Activated CD4-positive, alpha-beta T cell treated with anti-CD3 and anti-CD28 coated beads for 4 hours (primary cell): ENCODE results near the gene TMEM134.
"Not testable (repeated sequence)": the region's sequence is repeated elsewhere in the genome, so short reads cannot be mapped to it uniquely, and the experiment has no call there.

ENCODE experiments used
- DNase-seq, 2 donors: peaks; one replicate each; pipeline ENCODE4 v3.0.0-alpha.2; 2020

TMEM134 gene

DNA sequence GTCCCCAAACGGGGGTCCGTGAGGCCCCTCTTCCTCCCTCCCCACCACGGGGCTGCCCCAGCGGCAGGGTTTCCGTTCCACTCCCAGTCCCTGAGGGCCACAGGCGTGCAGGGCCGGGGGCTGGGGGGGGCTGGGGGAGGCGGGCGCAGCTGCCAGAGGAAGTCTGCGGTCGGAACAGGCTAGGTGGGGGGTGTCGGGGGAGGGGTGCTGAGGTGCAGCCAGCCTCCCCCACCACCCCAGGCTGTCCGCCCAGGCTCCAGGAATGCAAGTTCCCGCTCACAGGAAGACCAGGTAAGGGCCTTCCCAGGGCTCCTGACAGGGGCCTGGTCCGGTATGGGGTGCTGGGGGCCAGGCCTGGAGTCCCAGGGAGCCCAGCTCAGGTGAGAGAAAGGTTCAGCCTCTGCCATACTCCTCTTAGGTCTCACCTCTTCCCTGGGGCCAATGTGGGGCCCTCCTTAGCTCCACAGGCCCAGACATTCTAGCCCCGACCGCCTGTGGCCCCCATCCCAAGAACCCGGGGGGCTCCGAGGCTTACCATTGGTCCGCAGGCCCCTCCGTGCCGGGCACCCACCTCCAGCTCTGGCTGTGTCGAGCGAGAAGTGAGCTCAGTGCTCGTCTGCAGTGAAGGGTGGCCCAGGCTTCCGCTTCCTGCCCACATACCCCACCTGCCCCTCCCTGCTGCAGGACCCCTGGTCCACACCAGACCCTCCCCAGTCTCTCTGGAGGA is 31.8 kb downstream of the TMEM134 start, which contains the start of gene PTPRCAP:
TSS of gene PTPRCAP (minus strand) at position 601 of the 727 bp plus-strand sequence. CDS start at position 538, 63 bp downstream.
- peak; percentile 70 to 77 for DNase-seq

DNA sequence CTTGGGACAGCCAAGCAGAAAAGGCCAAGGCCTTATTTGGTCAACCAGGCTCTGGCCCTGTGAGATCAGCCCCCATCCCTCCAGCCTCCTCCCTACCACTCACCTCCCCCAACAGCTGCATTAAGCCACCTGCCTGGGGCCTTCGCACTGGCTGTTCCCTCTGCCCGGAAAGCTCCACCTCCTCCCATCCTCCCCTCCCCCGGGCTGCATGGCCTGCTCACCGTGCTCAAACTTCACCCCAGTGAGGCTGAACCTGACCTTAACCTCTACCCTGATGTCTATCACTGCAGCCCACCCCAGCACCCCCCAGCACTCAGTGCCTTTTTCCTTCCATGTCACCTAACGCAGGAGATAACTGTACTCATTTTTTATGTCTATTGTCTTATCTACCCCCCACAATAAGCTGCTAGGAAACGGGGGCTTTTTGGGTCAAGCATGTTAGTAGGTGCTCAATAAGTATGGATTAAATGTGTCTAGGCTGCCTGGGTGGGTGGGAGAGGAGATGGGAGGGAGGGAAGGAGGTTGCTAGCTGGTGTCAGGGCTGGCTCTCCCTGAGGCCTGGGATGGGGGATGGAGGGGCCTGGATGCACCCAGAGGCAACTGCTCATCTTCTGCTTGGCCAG is 32.5 kb downstream of the TMEM134 start:
- peak; percentile 68 for DNase-seq

DNA sequence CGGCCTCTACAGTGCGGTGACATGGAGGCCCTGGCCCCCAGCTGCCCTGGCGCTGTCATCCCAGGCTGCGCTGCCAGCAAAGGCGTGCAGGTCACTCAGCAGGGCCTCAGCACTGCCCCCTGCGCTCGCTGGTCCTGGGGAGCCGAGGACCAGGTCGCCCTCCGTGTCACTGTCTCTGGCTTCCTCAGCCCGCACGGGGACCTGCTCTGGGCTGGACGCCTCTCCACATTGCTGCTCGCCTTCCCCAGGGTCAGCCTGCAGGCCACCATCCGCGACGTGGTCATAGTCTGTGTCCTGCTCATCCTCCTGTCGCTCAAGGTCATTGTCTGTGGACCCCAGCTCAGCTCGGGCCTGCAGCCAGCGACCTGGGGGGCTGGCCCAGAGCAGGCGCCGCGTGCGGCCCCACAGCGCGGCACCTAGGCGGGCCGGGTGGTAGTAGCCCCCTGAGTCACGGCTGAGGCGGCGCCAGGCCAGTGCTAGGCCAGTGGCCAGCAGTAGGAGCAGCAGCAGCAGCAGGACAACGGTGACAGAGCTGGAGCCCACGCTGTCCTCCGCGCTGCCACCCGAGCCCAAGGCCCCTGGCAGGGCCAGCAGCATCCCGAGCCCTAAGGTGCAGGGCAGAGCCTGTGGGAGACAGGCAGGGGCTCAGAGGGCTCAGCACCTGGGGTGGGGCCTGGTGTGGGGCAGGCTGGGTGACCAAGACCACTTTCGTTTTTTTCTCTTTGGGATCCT is 33.2 kb downstream of the TMEM134 start:
- DNase-seq = no peak

DNA sequence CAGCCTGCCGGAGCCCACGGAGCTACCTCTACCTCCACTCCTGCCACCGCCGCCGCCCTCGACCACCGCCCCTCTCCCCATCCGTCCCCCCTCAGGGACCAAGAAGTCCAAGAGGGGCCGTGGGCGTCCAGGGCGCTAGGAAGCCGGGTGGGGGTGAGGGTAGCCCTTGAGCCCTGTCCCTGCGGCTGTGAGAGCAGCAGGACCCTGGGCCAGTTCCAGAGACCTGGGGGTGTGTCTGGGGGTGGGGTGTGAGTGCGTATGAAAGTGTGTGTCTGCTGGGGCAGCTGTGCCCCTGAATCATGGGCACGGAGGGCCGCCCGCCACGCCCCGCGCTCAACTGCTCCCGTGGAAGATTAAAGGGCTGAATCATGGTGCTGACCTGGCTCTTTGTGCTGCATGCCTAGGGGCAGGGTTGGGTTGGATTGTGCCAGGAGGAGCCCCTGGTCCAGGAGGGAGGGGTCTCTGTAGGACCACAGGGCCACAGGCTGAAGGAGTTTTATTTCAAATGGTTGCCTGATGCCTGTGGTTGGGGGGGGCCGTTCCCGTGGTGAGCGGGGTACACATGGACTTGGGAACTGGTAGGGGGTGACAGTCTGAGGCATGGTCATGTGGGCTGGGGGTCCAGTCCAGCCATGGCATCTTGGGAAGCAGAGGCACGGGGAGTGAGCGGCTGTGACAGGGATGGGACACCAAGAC is 33.9 kb downstream of the TMEM134 start:
- no peak for DNase-seq

DNA sequence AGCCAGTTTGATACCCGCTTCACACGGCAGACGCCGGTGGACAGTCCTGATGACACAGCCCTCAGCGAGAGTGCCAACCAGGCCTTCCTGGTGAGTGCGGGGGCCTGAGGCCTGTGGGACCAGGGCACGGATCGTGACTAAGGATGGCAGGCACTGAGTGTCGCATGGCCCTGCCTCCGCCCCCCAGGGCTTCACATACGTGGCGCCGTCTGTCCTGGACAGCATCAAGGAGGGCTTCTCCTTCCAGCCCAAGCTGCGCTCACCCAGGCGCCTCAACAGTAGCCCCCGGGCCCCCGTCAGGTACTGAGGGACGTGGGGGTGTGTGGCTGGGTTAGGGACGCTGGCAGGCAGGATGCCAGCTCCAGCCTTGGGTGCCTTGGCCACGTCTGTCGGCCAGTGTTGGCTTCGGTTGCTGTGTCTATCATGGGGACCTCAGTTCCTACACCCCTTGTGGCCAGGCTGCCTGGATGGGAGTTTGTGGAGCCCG is 34.6 kb downstream of the TMEM134 start:
- DNase-seq = no peak

DNA sequence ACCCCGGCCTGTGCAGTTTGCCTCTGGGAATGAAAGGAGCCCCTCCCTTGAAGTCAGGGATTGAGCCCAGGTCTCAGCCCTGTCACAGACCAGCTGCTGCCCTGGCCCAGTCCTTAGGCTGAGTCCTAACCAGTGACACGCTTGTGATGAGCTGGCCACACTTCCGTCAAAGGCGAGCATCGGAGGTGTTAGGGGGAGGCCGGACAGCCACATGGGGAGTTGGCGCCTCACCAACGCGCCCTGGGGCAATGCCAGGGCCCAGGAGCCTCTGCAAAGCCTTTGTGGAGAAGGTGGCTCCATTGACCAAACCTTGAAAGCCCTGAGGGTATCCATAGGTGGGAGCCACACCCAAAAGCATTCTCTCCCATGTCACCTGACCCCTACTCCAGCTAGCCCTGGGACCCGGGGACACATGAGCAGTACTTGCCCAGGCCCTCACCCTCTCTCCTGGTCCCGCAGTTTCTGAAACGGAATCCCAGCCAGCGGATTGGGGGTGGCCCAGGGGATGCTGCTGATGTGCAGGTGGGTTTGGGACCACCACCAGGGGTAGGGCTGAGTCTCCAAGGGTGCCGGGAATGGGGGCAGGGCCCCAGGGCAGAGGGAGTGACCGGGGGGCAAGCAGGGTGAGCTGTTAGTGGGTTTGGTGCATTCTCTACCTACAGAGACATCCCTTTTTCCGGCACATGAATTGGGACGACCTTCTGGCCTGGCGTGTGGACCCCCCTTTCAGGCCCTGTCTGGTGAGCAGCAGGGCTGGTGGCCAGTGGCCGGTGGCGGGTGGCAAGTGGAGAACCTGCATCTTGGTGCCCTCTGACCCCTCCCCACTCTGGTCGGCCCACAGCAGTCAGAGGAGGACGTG is 35.3 kb downstream of the TMEM134 start:
- DNase-seq = no peak

DNA sequence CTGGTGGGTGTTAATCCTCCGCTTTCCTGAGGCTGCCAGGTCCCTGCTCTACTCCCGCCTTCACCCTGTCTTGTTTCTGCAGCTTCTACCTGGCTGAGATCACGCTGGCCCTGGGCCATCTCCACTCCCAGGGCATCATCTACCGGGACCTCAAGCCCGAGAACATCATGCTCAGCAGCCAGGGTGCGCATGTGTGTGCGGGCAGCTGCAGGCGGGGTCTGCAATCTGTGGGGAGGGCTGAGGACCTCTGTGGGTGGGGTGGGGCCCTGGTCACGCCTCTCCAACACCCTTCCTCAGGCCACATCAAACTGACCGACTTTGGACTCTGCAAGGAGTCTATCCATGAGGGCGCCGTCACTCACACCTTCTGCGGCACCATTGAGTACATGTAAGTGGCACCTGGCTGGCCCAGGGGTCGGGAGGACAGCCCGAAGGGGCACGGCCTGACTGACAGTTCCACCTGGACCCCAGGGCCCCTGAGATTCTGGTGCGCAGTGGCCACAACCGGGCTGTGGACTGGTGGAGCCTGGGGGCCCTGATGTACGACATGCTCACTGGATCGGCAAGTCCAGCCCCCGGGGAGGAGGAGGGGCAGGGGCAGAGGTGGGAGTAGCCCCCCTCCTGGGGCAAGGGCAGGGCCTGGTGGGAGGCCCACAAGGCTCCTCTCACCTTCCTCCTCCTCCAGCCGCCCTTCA is 36.2 kb downstream of the TMEM134 start:
- DNase-seq = no peak

DNA sequence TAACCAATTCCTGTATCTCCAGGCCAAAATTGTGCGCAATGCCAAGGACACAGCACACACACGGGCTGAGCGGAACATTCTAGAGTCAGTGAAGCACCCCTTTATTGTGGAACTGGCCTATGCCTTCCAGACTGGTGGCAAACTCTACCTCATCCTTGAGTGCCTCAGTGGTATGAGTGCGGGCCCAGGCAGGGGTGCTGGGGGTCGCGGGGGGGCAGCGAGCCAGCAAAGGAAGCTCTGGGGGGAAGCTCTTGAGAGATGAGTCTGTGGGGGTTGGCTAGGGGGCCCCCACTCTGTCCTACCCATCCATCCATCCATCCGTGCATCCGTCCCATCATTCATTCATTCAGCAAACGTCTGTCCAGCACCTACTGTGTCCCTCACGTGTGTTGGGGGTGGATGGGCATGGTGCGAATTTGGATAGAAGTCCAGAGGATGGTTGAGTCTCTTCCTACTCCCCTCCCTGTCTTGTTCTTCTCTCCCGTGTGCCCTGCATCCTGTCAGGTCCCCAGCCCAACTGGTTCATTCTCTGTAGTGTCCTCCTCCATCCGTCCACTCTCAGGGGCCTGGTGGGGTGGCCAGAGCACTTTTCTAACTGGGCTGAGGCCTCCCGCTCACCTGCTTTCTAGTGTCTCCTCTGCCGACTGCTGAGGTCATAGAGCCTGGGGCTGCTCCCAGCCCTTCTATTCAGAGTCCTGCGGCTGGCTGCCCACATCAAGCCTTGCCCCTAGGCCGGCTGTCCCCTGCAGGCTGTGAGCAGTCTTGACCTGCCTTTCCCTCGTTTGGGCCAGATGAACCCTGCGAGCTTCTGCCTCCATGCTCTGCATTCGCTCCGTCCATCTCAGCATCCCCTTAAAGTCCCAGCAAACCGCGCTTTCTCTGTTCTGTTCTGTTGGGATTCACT is 37.5 kb downstream of the TMEM134 start:
- DNase-seq = no peak

DNA sequence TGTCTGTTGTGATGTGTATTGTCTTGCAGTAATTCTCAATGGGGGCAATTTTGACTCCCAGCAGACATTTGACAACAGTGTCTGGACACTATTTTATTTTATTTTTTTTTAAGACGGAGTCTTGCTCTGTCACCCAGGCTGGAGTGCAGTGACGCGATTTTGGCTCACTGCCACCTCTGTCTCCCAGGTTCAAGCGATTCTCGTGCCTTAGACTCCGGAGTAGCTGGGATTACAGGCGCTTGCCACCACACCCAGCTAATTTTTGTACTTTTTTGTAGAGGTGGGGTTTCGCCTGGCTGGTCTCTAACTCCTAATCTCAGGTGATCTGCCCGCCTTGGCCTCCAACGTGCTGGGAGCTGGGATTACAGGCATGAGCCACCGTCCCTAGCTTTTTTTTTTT is 39.3 kb downstream of the TMEM134 start:
- DNase-seq = no peak

DNA sequence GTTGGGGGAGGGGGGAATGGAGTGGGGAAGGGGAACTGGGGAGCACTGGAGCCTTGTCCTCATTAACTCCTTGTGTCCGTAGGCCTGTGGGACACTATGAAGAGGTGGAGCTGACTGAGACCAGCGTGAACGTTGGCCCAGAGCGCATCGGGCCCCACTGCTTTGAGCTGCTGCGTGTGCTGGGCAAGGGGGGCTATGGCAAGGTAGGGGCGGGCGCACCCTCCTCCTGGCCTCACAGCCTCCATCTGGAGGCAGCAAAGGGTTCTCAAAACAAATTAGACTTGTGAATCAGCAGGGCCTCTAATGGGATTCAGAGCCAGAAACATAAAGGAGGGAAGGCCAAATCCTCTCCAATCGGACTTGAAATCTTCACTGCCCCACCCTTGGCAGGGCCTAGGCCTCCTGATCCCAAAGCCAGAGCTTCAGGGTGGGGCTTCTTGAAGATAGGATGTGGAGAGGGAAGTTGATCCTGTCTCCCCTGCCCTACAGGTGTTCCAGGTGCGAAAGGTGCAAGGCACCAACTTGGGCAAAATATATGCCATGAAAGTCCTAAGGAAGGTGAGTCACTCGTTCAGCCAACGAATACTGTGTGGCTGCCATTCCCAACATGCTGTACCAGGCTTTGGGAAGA is 39.9 kb downstream of the TMEM134 start:
- DNase-seq = no peak

DNA sequence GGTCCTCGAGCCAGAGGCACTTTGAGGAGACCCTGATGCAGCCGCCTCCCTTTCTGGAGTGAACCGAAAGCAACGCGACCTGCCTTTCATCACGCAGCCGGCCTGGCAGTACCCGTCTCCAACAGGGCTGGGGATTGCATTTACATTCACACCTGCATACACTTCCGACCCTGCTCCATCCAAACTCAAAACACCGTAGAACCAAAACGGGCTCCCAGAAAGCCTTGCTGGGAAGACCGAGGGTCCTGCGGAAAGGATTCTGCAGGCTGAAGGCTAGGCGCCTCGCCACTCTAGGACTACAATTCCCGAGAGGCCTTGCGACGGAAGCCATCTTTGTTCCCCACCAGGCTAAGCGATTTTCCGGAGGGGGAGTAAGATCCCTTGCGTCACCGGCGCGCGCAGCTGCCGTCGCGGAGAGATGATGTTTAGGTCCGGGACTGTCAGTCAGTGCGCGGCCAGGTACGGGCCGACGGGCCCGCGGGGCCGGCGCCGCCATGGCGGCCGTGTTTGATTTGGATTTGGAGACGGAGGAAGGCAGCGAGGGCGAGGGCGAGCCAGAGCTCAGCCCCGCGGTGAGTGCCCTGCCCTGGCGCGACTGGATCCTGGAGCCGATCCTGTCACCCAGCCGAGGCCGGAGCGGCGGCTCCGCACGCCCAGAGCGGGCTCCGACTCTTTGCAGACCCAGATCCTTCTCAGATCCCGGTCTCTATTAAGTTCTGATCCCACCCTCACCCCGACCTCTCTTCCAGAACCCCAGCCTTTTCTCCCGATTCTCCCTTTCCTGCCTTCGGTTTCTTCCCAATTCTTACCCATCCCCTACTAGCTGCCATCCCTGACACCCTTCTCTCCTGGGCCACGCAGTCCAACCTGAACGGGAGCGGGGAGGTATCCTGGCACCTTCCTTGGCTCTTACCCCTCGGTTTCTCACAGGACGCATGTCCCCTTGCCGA is 40.7 kb downstream of the TMEM134 start, which contains the start of gene RPS6KB2:
TSS of gene RPS6KB2 (plus strand) at position 443 of the 950 bp plus-strand sequence. CDS start at position 495, 52 bp downstream.
- peak; percentile 95 to 100 for DNase-seq

DNA sequence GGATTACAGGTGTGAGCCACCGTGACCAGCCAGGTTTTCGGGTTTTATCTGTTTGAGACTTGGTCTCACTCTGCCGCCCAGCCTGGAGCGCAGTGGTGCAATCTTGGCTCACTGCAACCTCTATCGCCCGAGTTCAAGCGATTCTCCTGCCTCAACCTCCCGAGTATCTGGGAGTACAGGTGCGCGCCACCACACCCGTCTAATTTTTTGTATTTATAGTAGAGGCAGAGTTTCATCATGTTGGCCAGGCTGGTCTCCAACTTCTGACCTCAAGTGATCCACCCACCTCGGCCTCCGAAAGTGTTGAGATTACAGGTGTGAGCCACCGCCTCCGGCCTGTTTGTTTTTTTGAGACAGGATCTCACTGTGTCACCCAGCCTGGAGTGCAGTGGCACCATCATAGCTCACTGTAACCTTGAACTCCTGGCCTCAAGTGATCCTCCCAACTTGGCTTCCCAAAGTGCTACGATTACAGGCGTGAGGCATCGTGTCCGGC is 41.6 kb downstream of the TMEM134 start:
- not testable (repeated sequence) for DNase-seq

DNA sequence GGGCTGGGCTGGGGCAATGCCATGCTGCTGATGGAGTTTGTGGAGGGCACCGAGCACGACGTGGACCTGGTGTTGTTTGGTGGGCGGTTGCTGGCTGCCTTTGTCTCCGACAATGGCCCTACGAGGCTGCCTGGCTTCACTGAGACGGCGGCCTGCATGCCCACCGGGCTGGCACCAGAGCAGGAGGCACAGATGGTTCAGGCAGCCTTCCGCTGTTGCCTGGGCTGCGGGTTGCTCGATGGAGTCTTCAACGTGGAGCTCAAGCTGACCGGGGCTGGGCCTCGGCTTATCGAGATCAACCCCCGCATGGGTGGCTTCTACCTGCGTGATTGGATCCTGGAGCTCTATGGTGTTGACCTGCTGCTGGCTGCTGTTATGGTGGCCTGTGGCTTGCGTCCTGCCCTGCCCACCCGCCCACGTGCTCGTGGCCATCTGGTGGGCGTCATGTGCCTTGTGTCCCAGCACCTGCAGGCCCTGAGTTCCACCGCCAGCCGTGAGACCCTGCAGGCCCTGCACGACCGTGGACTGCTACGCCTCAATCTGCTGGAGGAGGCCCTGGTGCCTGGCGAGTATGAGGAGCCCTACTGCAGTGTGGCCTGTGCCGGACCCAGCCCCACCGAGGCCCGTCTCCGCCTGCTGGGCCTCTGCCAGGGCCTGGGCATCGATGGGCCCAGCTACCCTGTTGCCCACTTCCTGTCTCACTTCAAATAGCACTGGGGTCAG is 45.0 kb downstream of the TMEM134 start:
- DNase-seq = no peak

DNA sequence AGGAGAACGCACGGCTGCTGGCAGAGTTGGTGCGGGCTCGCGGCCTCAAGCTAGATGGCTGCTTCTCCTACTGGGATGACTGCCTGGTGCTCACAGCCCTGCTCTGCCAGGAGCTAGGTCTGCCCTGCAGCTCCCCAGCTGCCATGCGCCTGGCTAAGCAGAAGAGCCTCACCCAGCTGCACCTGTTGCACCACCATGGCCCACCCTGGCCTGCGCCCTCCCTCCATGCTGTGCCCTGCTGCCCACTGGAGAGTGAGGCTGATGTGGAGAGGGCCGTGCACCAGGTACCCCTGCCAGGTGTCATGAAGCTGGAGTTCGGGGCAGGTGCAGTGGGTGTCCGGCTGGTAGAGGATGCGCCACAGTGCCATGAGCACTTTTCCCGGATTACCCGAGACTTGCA is 45.6 kb downstream of the TMEM134 start:
- DNase-seq = no peak

DNA sequence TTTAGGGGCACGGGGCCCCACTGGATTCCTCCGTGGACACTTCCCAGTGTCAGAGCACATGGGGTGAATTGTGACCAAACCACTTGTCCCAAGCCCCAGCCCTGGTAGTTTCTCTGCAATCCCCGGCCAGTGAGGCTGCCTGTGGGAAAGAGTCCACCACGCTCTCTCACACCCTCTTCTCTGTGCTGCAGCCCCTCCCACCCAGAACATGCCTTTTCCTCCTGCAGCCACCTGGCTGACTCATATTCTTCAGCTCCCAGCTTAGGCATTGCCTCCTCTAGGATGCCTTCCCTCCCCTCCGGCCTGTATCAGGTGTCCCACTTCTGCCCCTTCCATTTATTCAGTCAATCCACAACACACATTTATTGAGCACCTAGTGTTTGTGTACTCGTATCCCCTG is 46.2 kb downstream of the TMEM134 start:
- no peak for DNase-seq

DNA sequence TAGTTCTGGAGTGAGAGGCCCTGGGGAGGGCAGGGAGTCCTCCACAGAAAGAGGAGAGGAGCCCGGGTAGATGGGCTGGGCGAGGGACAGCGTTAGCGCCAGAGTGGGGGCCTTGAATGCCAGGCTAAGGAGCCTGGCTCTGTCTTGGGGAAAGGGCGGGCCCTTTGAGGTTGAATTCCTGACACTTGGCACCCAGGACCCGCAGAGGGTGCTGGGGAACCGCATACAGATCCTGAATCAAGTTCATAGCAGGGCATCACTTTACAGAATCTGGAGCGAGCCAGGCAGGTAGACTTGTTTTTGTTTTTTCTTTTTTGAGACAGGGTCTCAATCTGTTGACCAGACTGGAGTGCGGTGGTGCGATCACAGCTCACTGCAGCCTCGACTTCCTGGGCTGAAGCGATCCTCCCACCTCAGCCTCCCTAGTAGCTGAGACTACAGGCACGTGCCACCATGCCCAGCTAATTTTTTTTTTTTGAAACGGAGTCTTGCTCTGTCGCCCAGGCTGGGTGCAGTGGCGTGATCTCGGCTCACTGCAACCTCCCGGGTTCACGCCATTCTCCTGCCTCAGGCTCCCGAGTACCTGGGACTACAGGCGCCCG is 47.5 kb downstream of the TMEM134 start:
- DNase-seq = no peak
